ENCODE results near the gene CD2BP2.

Gene CD2BP2

GRCh38 chr16:30366511-30366910 lies 11.4 kb upstream of the CD2BP2 start:
- Histone ChIP-seq H3K9me2 (replicated peaks; ENCODE audit: low read depth, low read length) (no peaks in the 10 kb centered on the region), H3K4me1 (ENCODE audit: insufficient read depth, low read length, poor library complexity, severe bottlenecking) (peaks cover 45% of the 10 kb centered on the region), H3F3A (ENCODE audit: low read depth) (no peaks in the 10 kb centered on the region), H3K36me3 (ENCODE audit: insufficient read depth, low read length) (peaks cover 6% of the 10 kb centered on the region; the same call in 1 of the 2 replicates), H3K4me2 (ENCODE audit: low read depth, low read length, poor library complexity, severe bottlenecking) (peak overlapping the region; percentile 98), H4K20me1 (ENCODE audit: insufficient read depth, low read length, poor library complexity, severe bottlenecking) (peaks cover 52% of the 10 kb centered on the region), H3K79me2 (ENCODE audit: insufficient read depth, low read length) (peaks cover 79% of the 10 kb centered on the region), H3K9ac (ENCODE audit: low read depth, low read length, poor library complexity, severe bottlenecking) (peak overlapping the region; percentile 78), H3K4me3 (ENCODE audit: low read length, poor library complexity, severe bottlenecking) (peak overlapping the region; percentile 85), H3K9me3 (ENCODE audit: insufficient read depth, low read depth, low read length) (no peaks in the 10 kb centered on the region), H2AFZ (ENCODE audit: low read length) (no peak overlapping the region), H3K27me3 (ENCODE audit: insufficient read depth, low read length, poor library complexity, severe bottlenecking) (no peaks in the 10 kb centered on the region)
- TF ChIP-seq EZH2phosphoT487 (IDR thresholded peaks at IDR 0.05; ENCODE audit: borderline replicate concordance): no peak
- no peak for TF ChIP-seq CTCF (conservative IDR thresholded peaks at IDR 0.05; ENCODE audit: low read length)

GRCh38 chr16:30365200-30365599 lies 10.1 kb upstream of the CD2BP2 start:
- Histone ChIP-seq H3K79me2 (ENCODE audit: insufficient read depth, low read length) (peaks cover 90% of the 10 kb centered on the region), H3F3A (ENCODE audit: low read depth) (no peaks in the 10 kb centered on the region), H3K4me3 (ENCODE audit: low read length, poor library complexity, severe bottlenecking) (peak overlapping the region; percentile 38), H3K4me2 (ENCODE audit: low read depth, low read length, poor library complexity, severe bottlenecking) (peak overlapping the region; percentile 98), H3K9me2 (replicated peaks; ENCODE audit: low read depth, low read length) (no peaks in the 10 kb centered on the region), H3K4me1 (ENCODE audit: insufficient read depth, low read length, poor library complexity, severe bottlenecking) (peaks cover 42% of the 10 kb centered on the region), H3K27me3 (ENCODE audit: insufficient read depth, low read length, poor library complexity, severe bottlenecking) (no peaks in the 10 kb centered on the region), H3K36me3 (ENCODE audit: insufficient read depth, low read length) (peaks cover 13% of the 10 kb centered on the region; the same call in 1 of the 2 replicates), H2AFZ (ENCODE audit: low read length) (no peak overlapping the region), H3K9ac (ENCODE audit: low read depth, low read length, poor library complexity, severe bottlenecking) (peak overlapping the region; percentile 53), H4K20me1 (ENCODE audit: insufficient read depth, low read length, poor library complexity, severe bottlenecking) (peaks cover 52% of the 10 kb centered on the region), H3K9me3 (ENCODE audit: insufficient read depth, low read depth, low read length) (no peaks in the 10 kb centered on the region)
- TF ChIP-seq EZH2phosphoT487 (IDR thresholded peaks at IDR 0.05; ENCODE audit: borderline replicate concordance): no peak
- TF ChIP-seq CTCF (conservative IDR thresholded peaks at IDR 0.05; ENCODE audit: low read length): no peak

GRCh38 chr16:30361180-30361579 lies 6.1 kb upstream of the CD2BP2 start:
- Histone ChIP-seq H3K4me1 (ENCODE audit: insufficient read depth, low read length, poor library complexity, severe bottlenecking) (peaks cover 29% of the 10 kb centered on the region), H3K4me3 (ENCODE audit: low read length, poor library complexity, severe bottlenecking) (no peak overlapping the region), H4K20me1 (ENCODE audit: insufficient read depth, low read length, poor library complexity, severe bottlenecking) (peaks cover 17% of the 10 kb centered on the region), H3K9me3 (ENCODE audit: insufficient read depth, low read depth, low read length) (no peaks in the 10 kb centered on the region), H3K9me2 (replicated peaks; ENCODE audit: low read depth, low read length) (no peaks in the 10 kb centered on the region), H3K4me2 (ENCODE audit: low read depth, low read length, poor library complexity, severe bottlenecking) (no peak overlapping the region), H3K36me3 (ENCODE audit: insufficient read depth, low read length) (peaks cover 39% of the 10 kb centered on the region; the same call in 1 of the 2 replicates), H3F3A (ENCODE audit: low read depth) (no peaks in the 10 kb centered on the region), H2AFZ (ENCODE audit: low read length) (no peak overlapping the region), H3K79me2 (ENCODE audit: insufficient read depth, low read length) (peaks cover 88% of the 10 kb centered on the region), H3K27me3 (ENCODE audit: insufficient read depth, low read length, poor library complexity, severe bottlenecking) (no peaks in the 10 kb centered on the region), H3K9ac (ENCODE audit: low read depth, low read length, poor library complexity, severe bottlenecking) (no peak overlapping the region)
- TF ChIP-seq CTCF (conservative IDR thresholded peaks at IDR 0.05; ENCODE audit: low read length): no peak
- TF ChIP-seq EZH2phosphoT487 (IDR thresholded peaks at IDR 0.05; ENCODE audit: borderline replicate concordance): no peak

Measured in Loucy (cell line).